ENCODE measurements around the gene RD3L.
"Not testable (repeated sequence)": the region's sequence is repeated elsewhere in the genome, so short reads cannot be mapped to it uniquely, and the experiment has no call there.

Gene RD3L

DNA sequence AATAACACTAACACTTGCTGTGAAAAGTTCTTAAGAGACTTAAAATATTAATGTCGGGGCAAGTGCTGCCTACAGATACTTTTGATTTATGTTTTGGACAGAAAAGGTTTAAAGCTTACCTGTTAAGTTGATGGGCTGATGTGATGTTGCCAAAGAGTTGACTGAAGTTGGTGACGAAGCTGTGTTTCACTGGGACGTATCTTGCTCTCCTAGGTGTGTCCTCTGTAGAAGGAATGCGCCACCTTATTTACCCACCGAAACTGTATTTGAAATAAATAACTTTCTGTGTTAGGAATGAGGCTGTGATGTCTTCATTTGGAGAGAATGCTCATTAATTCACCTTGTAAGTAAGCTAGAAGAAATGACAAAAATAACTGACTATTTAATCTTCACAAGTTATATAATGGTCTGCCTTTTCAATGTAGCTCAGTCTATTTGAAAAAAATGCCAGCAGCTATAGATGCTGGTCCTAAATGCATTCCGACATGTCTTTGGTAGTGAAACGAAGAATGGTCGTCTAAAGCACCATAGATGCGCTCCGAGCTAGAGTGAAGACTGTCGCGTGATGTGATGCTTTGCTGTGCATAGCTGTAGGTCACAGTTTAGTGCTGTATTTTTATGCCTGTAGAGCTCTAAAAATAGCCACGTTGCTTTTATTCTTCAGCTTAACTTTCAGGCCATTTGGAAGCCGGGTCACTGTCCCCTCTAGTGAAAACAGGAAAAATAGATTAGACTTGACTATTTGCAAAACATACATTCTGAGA lies at the start of gene RD3L:
Gene RD3L (minus strand): TSS at position 557 of the 764 bp plus-strand sequence. CDS start 834 bp downstream, outside the sequence.
- H3K36me3 ChIP-seq (ENCODE audit: control insufficient read depth, insufficient read depth, low read length): no peaks in the 10 kb centered on the region
- no peak within 1 kb of the TSS for H3K9ac ChIP-seq (ENCODE audit: low read length)
- no peak within 1 kb of the TSS for H3K4me3 ChIP-seq (ENCODE audit: low read length)
- no peaks in the 10 kb centered on the region for H3K27me3 ChIP-seq (ENCODE audit: control insufficient read depth, insufficient read depth, low read length)
- no peak within 1 kb of the TSS for H3K27ac ChIP-seq (ENCODE audit: low read depth, low read length)
- no peaks in the 10 kb centered on the region for H3K4me1 ChIP-seq (ENCODE audit: control insufficient read depth, insufficient read depth, low read length)

DNA sequence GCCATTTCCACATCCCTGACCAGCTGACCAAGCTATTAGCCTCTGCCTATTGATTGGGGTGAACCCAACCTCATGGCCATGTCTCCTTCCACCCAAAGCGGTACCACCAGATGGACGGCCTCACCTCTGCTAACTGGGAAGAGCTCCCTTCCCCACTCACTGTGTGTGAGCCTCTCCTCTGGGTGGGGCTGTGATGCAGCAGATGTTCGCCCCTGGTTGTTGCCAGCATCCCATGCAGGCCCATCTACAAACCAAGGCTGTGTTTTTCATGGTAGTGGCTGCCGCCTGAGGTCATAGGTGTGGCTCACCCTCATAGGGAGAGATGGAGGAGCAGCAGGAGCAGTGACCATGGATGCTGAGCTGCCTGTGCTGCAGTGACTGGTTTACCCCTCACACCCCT lies 47.6 kb upstream of the RD3L start:
- Histone ChIP-seq H3K4me3 (ENCODE audit: low read length) (no peak overlapping the region), H3K36me3 (ENCODE audit: control insufficient read depth, insufficient read depth, low read length) (no peaks in the 10 kb centered on the region), H3K4me1 (ENCODE audit: control insufficient read depth, insufficient read depth, low read length) (no peaks in the 10 kb centered on the region), H3K9ac (ENCODE audit: low read length) (no peak overlapping the region), H3K27ac (ENCODE audit: low read depth, low read length) (no peak overlapping the region), H3K27me3 (ENCODE audit: control insufficient read depth, insufficient read depth, low read length) (peaks cover 2% of the 10 kb centered on the region)

DNA sequence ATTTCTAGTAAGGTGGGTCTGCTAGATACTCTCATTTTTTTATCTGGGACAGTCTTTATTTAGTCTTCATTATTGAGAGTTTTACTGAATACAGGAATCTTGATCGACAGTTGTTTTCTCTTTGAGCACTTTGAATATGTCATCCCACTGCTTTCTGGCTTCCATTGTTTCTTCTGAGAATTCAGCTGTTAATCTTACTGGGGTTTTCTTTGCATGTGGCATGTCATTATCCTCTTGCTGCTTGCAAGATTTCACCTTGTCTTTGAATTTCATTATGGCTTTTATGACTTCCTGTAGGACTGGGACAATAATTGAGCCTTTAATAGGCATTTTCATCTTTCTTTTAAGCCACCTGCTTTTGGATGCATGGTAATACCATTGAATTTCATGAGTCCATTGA lies 46.7 kb upstream of the RD3L start:
- Histone ChIP-seq H3K36me3 (ENCODE audit: control insufficient read depth, insufficient read depth, low read length) (no peaks in the 10 kb centered on the region), H3K27me3 (ENCODE audit: control insufficient read depth, insufficient read depth, low read length) (peaks cover 2% of the 10 kb centered on the region), H3K4me1 (ENCODE audit: control insufficient read depth, insufficient read depth, low read length) (no peaks in the 10 kb centered on the region), H3K27ac (ENCODE audit: low read depth, low read length) (no peak overlapping the region), H3K9ac (ENCODE audit: low read length) (no peak overlapping the region), H3K4me3 (ENCODE audit: low read length) (no peak overlapping the region)

DNA sequence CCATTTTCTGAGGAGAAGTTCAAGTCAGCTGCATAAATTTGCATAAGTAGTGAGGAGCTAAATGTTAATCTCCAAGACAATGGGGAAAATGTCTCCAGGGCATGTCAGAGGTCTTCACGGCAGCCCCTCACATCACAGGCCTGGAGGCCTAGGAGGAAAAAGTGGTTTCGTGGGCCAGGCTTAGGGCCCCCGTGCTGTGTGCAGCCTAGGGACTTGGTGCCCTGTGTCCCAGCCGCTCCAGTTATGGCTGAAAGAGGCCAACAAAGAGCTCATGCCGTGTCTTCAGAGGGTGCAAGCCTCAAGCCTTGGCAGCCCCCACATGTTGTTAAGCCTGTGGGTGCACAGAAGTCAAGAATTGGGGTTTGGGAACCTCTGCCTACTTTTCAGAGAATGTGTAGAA lies 41.9 kb upstream of the RD3L start:
- Histone ChIP-seq H3K36me3 (ENCODE audit: control insufficient read depth, insufficient read depth, low read length) (no peaks in the 10 kb centered on the region), H3K4me3 (ENCODE audit: low read length) (no peak overlapping the region), H3K27ac (ENCODE audit: low read depth, low read length) (no peak overlapping the region), H3K4me1 (ENCODE audit: control insufficient read depth, insufficient read depth, low read length) (no peaks in the 10 kb centered on the region), H3K9ac (ENCODE audit: low read length) (no peak overlapping the region), H3K27me3 (ENCODE audit: control insufficient read depth, insufficient read depth, low read length) (no peaks in the 10 kb centered on the region)

DNA sequence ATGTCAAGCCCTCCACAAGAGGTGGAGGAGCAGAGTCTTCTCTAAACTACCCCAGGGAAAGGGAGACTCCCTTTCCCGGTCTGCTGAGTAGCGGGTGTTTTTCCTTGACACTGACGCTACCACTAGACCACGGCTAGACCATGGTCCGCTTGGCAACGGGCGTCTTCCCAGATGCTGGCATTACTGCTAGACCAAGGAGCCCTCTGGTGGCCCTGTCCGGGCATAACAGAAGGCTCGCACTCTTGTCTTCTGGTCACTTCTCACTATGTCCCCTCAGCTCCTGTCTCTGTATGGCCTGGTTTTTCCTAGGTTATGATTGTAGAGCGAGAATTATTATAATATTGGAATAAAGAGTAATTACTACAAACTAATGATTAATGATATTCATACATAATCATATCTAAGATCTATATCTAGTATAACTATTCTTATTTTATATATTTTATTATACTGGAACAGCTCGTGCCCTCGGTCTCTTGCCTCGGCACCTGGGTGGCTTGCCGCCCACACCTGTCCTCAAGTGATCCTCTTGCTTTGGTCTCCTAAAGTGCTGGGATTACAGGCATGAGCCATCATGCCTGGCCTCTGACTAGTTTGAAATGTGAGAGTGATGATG lies 38.4 kb upstream of the RD3L start:
- not testable (repeated sequence) for H3K4me1 ChIP-seq (ENCODE audit: control insufficient read depth, insufficient read depth, low read length); H3K9ac ChIP-seq (ENCODE audit: low read length); H3K36me3 ChIP-seq (ENCODE audit: control insufficient read depth, insufficient read depth, low read length); H3K27ac ChIP-seq (ENCODE audit: low read depth, low read length); H3K27me3 ChIP-seq (ENCODE audit: control insufficient read depth, insufficient read depth, low read length); H3K4me3 ChIP-seq (ENCODE audit: low read length)

DNA sequence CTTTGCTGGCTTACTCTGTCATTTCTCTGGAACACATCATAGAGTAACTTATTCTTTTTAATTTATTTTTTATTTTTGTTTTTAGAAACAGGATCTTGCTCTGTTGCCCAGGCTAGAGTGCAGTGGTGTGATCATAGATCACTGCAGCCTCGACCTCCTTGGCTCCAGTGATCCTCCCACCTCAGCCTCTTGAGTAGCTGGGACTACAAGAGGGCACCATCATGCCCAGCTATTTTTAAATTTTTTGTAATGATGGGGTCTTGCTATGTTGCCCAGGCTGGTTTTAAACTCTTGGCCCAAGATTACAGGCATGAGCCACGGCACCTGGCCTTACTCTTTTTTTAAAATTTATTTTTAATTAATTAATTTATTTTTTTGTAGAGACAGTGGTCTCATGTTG lies 32.2 kb upstream of the RD3L start:
- Histone ChIP-seq H3K4me1 (ENCODE audit: control insufficient read depth, insufficient read depth, low read length) (no peaks in the 10 kb centered on the region), H3K9ac (ENCODE audit: low read length) (no peak overlapping the region), H3K36me3 (ENCODE audit: control insufficient read depth, insufficient read depth, low read length) (no peaks in the 10 kb centered on the region), H3K4me3 (ENCODE audit: low read length) (no peak overlapping the region), H3K27me3 (ENCODE audit: control insufficient read depth, insufficient read depth, low read length) (no peaks in the 10 kb centered on the region), H3K27ac (ENCODE audit: low read depth, low read length) (no peak overlapping the region)

DNA sequence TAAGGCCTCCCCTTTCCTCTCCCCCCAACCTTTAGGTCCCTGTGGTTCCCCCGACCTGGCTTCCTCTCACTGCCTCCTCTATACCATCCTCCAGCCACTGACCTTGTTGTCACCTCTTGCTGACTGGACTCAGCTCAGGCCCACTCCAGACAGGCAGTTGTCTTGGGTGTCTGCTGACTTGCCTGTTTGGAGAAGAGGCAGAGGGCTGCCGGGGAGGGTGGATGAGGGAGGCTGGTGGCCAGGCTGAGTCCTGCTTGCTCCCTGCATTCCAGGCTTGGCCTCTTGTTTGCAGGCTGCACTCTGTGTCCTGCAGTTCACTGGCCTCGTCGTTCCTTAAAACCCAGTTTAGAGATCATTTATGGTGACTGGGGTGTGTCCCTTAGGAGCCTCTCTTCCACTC lies 31.0 kb upstream of the RD3L start:
- Histone ChIP-seq H3K4me1 (ENCODE audit: control insufficient read depth, insufficient read depth, low read length) (no peaks in the 10 kb centered on the region), H3K27ac (ENCODE audit: low read depth, low read length) (no peak overlapping the region), H3K36me3 (ENCODE audit: control insufficient read depth, insufficient read depth, low read length) (no peaks in the 10 kb centered on the region), H3K9ac (ENCODE audit: low read length) (no peak overlapping the region), H3K27me3 (ENCODE audit: control insufficient read depth, insufficient read depth, low read length) (no peaks in the 10 kb centered on the region), H3K4me3 (ENCODE audit: low read length) (no peak overlapping the region)

DNA sequence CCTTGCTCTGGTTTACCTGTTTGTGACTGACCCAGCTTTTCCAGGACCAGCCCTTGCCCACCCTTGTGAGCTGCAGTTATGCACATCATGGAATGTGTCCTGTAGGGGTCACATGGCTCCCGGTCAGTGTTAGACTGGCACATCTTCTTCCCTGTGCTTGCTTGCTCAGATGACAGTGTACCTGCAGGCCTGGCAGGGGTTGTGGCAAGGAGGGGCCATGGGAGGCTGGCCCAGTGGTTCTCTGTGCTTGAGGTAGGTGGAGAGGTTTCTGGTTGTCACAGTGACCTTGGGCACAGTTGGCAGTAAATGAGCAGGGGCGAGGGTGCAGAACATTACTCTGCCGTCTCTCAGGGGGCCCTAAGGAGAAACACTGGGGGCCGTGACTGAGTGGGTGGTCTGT lies 27.6 kb upstream of the RD3L start:
- H3K4me3 ChIP-seq (ENCODE audit: low read length): no peak overlapping the region
- no peak overlapping the region for H3K9ac ChIP-seq (ENCODE audit: low read length)
- no peaks in the 10 kb centered on the region for H3K36me3 ChIP-seq (ENCODE audit: control insufficient read depth, insufficient read depth, low read length)
- no peak overlapping the region for H3K27ac ChIP-seq (ENCODE audit: low read depth, low read length)
- H3K27me3 ChIP-seq (ENCODE audit: control insufficient read depth, insufficient read depth, low read length): no peaks in the 10 kb centered on the region
- H3K4me1 ChIP-seq (ENCODE audit: control insufficient read depth, insufficient read depth, low read length): no peaks in the 10 kb centered on the region

DNA sequence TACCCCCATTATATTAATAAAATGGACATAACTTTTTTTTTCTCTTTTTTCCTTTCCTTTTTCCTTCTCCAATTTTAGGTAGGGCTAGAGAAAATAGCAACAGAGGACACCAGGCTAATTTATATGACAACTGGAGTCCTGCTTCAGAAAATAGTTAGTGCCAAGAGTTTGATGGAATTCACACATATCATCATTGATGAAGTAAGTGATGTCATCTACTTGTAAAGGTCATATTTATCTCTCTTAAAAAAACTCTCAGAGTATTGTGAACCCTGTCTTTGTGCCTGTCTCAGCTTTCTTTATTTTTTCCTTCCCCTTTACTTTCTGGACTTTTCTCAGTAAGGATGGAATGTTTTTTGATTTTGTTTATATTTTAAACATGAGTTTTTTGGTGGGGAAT lies 24.3 kb upstream of the RD3L start:
- H3K27ac ChIP-seq (ENCODE audit: low read depth, low read length): no peak overlapping the region
- H3K4me3 ChIP-seq (ENCODE audit: low read length): no peak overlapping the region
- H3K4me1 ChIP-seq (ENCODE audit: control insufficient read depth, insufficient read depth, low read length): no peaks in the 10 kb centered on the region
- no peaks in the 10 kb centered on the region for H3K27me3 ChIP-seq (ENCODE audit: control insufficient read depth, insufficient read depth, low read length)
- H3K36me3 ChIP-seq (ENCODE audit: control insufficient read depth, insufficient read depth, low read length): no peaks in the 10 kb centered on the region
- no peak overlapping the region for H3K9ac ChIP-seq (ENCODE audit: low read length)

DNA sequence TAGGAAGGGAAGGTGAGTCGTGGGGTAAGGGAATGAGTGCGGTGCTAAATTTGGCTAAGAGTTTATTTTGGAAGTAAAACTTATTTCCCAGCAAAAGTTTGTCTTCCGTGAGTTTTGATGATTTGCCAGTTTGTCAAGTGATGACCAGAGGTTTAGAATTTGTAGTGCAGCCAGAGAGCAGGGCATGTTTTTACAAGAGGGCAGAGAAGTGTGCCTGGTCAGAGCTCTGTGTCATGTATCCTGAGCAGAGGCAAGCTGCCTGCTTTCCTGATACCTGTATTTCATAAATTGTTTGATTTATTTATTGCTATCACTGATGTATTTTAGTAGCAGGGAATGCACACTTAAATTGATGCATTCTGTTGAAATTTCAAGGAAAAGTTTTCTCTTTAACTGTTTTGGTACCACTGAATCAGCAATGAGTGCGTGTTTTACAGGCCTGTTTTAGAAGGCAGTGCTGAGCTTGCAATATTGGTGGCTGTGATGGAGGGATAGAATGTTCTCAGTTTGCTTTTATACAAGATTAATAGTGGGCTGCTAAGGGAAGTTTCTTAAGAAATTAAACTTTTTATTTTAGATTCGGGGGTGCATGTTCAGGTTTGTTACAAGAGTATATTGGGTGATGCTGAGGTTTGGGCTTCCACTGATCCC lies 19.7 kb upstream of the RD3L start:
- H3K27me3 ChIP-seq (ENCODE audit: control insufficient read depth, insufficient read depth, low read length): no peaks in the 10 kb centered on the region
- H3K36me3 ChIP-seq (ENCODE audit: control insufficient read depth, insufficient read depth, low read length): no peaks in the 10 kb centered on the region
- H3K4me1 ChIP-seq (ENCODE audit: control insufficient read depth, insufficient read depth, low read length): no peaks in the 10 kb centered on the region
- no peak overlapping the region for H3K4me3 ChIP-seq (ENCODE audit: low read length)
- H3K9ac ChIP-seq (ENCODE audit: low read length): no peak overlapping the region
- no peak overlapping the region for H3K27ac ChIP-seq (ENCODE audit: low read depth, low read length)

DNA sequence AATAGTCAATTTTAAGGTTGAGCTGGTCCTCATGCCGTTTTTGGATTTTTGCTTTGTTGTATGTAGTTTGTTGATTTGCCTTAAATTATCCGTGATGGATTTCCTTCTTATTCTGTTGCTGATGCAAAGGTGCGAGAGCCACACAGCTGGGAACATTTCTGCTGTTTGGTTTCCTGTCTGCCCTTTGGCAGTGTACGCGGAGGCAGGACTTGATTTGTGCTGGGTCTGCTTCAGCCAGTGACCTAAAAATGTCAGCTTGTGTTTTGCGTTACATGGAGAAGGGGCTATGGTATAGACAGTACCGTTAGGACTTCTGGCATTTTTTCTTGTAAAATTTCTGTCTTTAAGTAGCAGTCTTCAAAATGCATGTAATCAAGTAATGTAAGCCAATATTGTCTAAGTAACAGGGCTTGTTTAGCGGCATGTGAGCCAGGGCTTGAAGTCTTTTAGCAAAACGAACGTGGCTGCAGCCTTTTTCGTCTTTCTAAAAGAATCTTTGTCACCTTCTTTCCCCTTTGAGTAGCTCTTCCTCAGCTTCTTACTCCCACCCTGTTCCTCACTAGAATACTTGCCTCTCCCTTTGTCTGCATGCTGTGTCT lies 18.2 kb upstream of the RD3L start:
- no peaks in the 10 kb centered on the region for H3K4me1 ChIP-seq (ENCODE audit: control insufficient read depth, insufficient read depth, low read length)
- no peaks in the 10 kb centered on the region for H3K36me3 ChIP-seq (ENCODE audit: control insufficient read depth, insufficient read depth, low read length)
- H3K4me3 ChIP-seq (ENCODE audit: low read length): no peak overlapping the region
- no peaks in the 10 kb centered on the region for H3K27me3 ChIP-seq (ENCODE audit: control insufficient read depth, insufficient read depth, low read length)
- no peak overlapping the region for H3K27ac ChIP-seq (ENCODE audit: low read depth, low read length)
- no peak overlapping the region for H3K9ac ChIP-seq (ENCODE audit: low read length)

DNA sequence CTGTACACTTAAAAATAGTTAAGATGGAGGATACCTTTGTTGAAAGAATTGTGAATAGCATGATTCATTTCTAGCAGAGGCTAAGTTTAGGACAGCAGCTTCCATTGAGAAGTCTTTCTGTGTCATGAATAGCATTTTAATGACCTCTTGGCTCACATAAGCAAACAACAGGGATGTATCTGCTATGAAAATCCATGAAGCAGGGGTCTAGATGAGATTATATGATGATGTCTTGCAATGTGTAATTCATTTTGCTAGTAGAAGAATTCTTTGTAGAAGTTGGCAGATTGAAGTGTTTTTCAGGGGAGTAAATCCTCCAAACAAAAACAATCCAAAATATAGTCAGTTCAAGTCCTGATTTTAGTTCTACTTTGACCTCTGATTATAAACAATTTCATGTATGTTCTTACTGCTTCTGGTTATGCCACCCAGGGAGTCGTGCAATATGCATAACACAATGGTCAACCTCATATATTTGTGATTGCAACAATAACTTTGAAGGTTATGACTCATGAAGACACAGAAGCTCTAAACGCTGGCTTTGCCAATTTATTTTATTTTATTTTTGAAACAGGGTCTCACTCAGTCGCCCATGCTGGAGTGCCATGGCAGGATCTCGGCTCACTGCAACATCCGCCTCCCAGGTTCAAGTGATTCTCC lies 6.9 kb upstream of the RD3L start:
- no peak overlapping the region for H3K9ac ChIP-seq (ENCODE audit: low read length)
- H3K27me3 ChIP-seq (ENCODE audit: control insufficient read depth, insufficient read depth, low read length): no peaks in the 10 kb centered on the region
- no peak overlapping the region for H3K4me3 ChIP-seq (ENCODE audit: low read length)
- no peaks in the 10 kb centered on the region for H3K4me1 ChIP-seq (ENCODE audit: control insufficient read depth, insufficient read depth, low read length)
- H3K36me3 ChIP-seq (ENCODE audit: control insufficient read depth, insufficient read depth, low read length): no peaks in the 10 kb centered on the region
- no peak overlapping the region for H3K27ac ChIP-seq (ENCODE audit: low read depth, low read length)
